OCI-LY1 (cell line): Measurements from ENCODE around the gene MINK1.

Source experiments
- H2AFZ ChIP-seq: fragments of 200-600 bp; sonication (generic), shearing (Covaris generic); 2 replicates; pipeline ENCODE4 v1.6.0; 2014; ENCODE audit warnings: antibody characterized with exemption, mild to moderate bottlenecking, low read length
- H3F3A ChIP-seq: fragments of 200-600 bp; sonication (generic), shearing (Covaris generic); 2 replicates; pipeline ENCODE4 v1.6.0; 2014; ENCODE audit warnings: mild to moderate bottlenecking, antibody characterized with exemption, low read length, moderate library complexity; ENCODE audit not compliant: insufficient read depth
- H3K27ac ChIP-seq: fragments of 200-600 bp; sonication (generic); 2 replicates; pipeline ENCODE4 v1.5.1; 2014; ENCODE audit warnings: low read length, mixed run types, mild to moderate bottlenecking, low read depth; ENCODE audit not compliant: poor library complexity, severe bottlenecking
- H3K27me3 ChIP-seq: fragments of 200-600 bp; sonication (generic); 2 replicates; pipeline ENCODE4 v1.6.0; 2014; ENCODE audit warnings: antibody characterized with exemption, mild to moderate bottlenecking, low read length, moderate library complexity; ENCODE audit not compliant: insufficient read depth
- H3K36me3 ChIP-seq: fragments of 200-600 bp; sonication (generic); 2 replicates; pipeline ENCODE4 v1.6.1; 2014; ENCODE audit warnings: mild to moderate bottlenecking, antibody characterized with exemption, low read length, moderate library complexity, mixed read lengths; ENCODE audit not compliant: insufficient read depth
- H3K4me1 ChIP-seq: fragments of 200-600 bp; sonication (generic); 2 replicates; pipeline ENCODE4 v1.5.1; 2014; ENCODE audit warnings: mild to moderate bottlenecking, low read length, moderate library complexity; ENCODE audit not compliant: insufficient read depth, severe bottlenecking
- H3K4me2 ChIP-seq: fragments of 200-600 bp; sonication (generic), shearing (Covaris generic); 2 replicates; pipeline ENCODE4 v1.6.1; 2014; ENCODE audit warnings: low read length
- H3K4me3 ChIP-seq: fragments of 200-600 bp; sonication (generic); 2 replicates; pipeline ENCODE4 v1.5.1; 2014; ENCODE audit warnings: low read length, low read depth, mild to moderate bottlenecking, mixed read lengths; ENCODE audit not compliant: poor library complexity, severe bottlenecking
- H3K79me2 ChIP-seq: fragments of 200-600 bp; shearing (Covaris generic); 2 replicates; pipeline ENCODE4 v1.6.1; 2016; ENCODE audit warnings: mixed run types, low read length, mixed read lengths; ENCODE audit not compliant: insufficient read depth
- H3K9ac ChIP-seq: fragments of 200-600 bp; sonication (generic), shearing (Covaris generic); 2 replicates; pipeline ENCODE4 v1.6.1; 2014; ENCODE audit warnings: mild to moderate bottlenecking, low read length, mixed read lengths
- H3K9me2 ChIP-seq: fragments of 200-600 bp; sonication (generic), shearing (Covaris generic); 2 replicates; pipeline ENCODE4 v1.6.1; 2014; ENCODE audit warnings: low read depth, mild to moderate bottlenecking, low read length, mixed read lengths
- H3K9me3 ChIP-seq: fragments of 200-600 bp; shearing (Covaris generic); 2 replicates; pipeline ENCODE4 v1.6.1; 2014; ENCODE audit warnings: low read length, mixed read lengths
- H4K20me1 ChIP-seq: fragments of 200-600 bp; sonication (generic), shearing (Covaris generic); 2 replicates; pipeline ENCODE4 v1.6.0; 2016; ENCODE audit warnings: mild to moderate bottlenecking, low read length; ENCODE audit not compliant: insufficient read depth
- EZH2 ChIP-seq: fragments of 200-600 bp; sonication (generic), shearing (Covaris generic); IDR thresholded peaks from 2 replicates; pipeline ENCODE4 v1.8.0; 2017; ENCODE audit warnings: borderline replicate concordance, mixed run types, mild to moderate bottlenecking, antibody characterized with exemption, low read length, moderate library complexity, mixed read lengths
- TF ChIP-seq, protein P1 (sequence below): fragments of 200-600 bp; sonication (generic), shearing (Covaris generic); IDR thresholded peaks from 2 replicates; pipeline ENCODE4 v1.5.1; 2017; ENCODE audit warnings: mild to moderate bottlenecking, antibody characterized with exemption, low read length, moderate library complexity, mixed read lengths

The MINK1 gene

DNA sequence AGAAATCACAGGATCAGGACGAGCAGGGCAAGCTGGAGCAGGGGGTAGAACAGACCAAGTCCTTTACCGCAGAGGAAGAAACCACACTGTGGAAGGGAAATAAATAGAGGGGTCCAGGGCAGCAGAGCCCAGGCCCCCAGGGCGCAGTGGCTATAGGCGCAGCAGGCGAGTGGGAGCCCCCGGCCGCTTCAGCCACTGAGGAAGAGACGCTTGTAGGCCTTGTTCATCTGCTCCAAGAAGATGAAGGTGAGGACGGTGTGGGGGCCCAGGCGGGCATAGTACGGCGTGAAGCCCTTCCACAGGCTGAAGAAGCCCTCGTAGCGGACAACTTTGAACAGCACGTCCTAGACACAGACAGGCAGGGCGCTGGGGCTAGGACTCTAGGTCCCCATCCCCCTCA is 104.4 kb downstream of the MINK1 start:
- Histone ChIP-seq H3K9me3 (no peaks in the 10 kb centered on the region), H3K36me3 (peaks cover 48% of the 10 kb centered on the region), H3K4me2 (no peak overlapping the region), H3K27me3 (no peaks in the 10 kb centered on the region), H3K27ac (no peak overlapping the region), H3F3A (no peaks in the 10 kb centered on the region), H3K9me2 (no peaks in the 10 kb centered on the region), H2AFZ (no peak overlapping the region), H3K4me1 (peaks cover 34% of the 10 kb centered on the region), H3K4me3 (no peak overlapping the region), H4K20me1 (no peaks in the 10 kb centered on the region), H3K79me2 (peaks cover 16% of the 10 kb centered on the region; the same call in 1 of the 2 replicates), H3K9ac (no peak overlapping the region)
- TF ChIP-seq, protein P1, sequence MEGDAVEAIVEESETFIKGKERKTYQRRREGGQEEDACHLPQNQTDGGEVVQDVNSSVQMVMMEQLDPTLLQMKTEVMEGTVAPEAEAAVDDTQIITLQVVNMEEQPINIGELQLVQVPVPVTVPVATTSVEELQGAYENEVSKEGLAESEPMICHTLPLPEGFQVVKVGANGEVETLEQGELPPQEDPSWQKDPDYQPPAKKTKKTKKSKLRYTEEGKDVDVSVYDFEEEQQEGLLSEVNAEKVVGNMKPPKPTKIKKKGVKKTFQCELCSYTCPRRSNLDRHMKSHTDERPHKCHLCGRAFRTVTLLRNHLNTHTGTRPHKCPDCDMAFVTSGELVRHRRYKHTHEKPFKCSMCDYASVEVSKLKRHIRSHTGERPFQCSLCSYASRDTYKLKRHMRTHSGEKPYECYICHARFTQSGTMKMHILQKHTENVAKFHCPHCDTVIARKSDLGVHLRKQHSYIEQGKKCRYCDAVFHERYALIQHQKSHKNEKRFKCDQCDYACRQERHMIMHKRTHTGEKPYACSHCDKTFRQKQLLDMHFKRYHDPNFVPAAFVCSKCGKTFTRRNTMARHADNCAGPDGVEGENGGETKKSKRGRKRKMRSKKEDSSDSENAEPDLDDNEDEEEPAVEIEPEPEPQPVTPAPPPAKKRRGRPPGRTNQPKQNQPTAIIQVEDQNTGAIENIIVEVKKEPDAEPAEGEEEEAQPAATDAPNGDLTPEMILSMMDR = no peak
- TF ChIP-seq EZH2 = no peak

DNA sequence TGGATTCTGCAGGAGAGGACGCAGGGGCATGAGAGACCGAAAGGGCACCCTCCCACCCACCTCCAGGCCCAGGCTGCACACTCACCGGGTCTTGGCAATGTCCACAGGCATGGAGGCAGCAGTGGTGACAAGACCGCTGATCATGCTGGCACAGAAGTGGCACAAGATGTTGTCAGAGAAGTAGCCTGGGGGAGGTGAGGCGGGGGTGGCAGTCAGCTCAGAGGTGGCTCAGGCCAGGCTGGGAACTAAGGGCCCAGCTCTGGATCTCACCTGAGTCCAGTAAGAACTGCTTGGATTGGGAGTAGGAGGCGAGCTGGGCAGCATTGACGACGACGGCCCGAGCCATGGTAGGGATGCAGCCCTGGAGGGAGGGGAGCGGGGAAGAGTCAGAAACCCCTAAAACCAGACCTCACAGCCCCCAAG is 104.9 kb downstream of the MINK1 start:
- H3F3A ChIP-seq = no peaks in the 10 kb centered on the region
- H3K9me2 ChIP-seq = no peaks in the 10 kb centered on the region
- H3K4me2 ChIP-seq = peak overlapping the region; percentile 84
- H3K27ac ChIP-seq = no peak overlapping the region
- TF ChIP-seq, protein P1 = no peak
- no peak for TF ChIP-seq EZH2
- peaks cover 53% of the 10 kb centered on the region for H3K36me3 ChIP-seq
- peaks cover 16% of the 10 kb centered on the region; the same call in 1 of the 2 replicates for H3K79me2 ChIP-seq
- H3K9me3 ChIP-seq = no peaks in the 10 kb centered on the region
- H4K20me1 ChIP-seq = no peaks in the 10 kb centered on the region
- H3K27me3 ChIP-seq = no peaks in the 10 kb centered on the region
- H3K9ac ChIP-seq = peak overlapping the region; percentile 98; the same call in 1 of the 2 replicates
- H3K4me1 ChIP-seq = peaks cover 36% of the 10 kb centered on the region
- H2AFZ ChIP-seq = no peak overlapping the region
- peak overlapping the region; percentile 85 for H3K4me3 ChIP-seq

DNA sequence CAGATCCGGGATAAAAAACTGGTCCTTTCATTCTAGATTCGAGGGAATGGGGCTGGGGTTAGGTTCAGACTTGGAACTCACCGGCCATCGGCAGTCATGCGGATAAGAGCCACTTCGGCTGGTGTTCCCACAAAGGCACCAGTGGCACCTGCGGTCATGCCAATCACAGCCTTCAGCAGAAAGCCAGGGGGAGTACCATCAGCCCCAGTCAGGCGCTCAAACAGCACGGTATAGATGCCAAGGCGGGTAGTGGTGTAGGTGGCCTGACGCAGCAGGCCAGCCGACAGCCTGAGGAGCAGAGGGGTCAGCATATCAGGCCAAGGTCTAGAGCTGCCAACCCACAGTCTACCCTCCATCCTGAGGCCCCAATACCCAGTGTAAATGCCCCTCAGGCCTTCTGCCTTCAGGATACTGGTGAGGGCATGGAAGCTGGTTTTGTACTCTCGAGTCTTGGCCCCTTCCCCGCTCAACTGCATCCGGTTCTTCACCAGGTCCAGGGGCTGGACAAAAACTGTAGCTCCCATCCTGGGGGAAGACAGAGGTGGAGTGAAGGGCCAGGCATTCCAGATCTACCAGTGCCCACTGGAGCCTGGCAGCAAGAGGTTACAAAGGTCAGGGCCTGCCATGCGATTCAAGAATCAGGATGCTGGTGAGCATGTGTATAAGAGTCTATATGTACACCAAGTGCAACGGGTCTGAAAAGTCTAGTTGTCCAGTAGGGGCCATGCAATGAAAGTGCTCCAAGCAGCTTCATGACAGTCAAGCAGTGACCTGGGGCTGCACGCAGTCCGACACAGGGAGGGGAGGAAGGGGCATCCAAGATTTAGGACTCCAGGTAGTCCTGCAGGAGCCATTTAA is 105.8 kb downstream of the MINK1 start:
- Histone ChIP-seq H2AFZ (no peak overlapping the region), H3K9ac (peak overlapping the region; percentile 98), H3K4me1 (peaks cover 45% of the 10 kb centered on the region), H3K4me2 (peak overlapping the region; percentile 84), H3K4me3 (peak overlapping the region; percentile 85), H3K9me2 (no peaks in the 10 kb centered on the region), H4K20me1 (no peaks in the 10 kb centered on the region), H3K9me3 (no peaks in the 10 kb centered on the region), H3K79me2 (peaks cover 16% of the 10 kb centered on the region; the same call in 1 of the 2 replicates), H3K36me3 (peaks cover 61% of the 10 kb centered on the region), H3K27me3 (no peaks in the 10 kb centered on the region), H3F3A (peaks cover 4% of the 10 kb centered on the region; the same call in 1 of the 2 replicates), H3K27ac (peak overlapping the region; percentile 85)
- TF ChIP-seq, protein P1 = no peak; the same call in 1 of the 2 replicates
- TF ChIP-seq EZH2 = no peak
